ENCODE data around the gene WDR91.

Gene WDR91

GRCh38 chr7:135197343-135197742, 14.0 kb downstream of the WDR91 start:
- DNase-seq: no peak

- DNase-seq: no peak
Measured at GRCh38 chr7:135195968-135196629, 15.2 kb downstream of the WDR91 start.

DNA sequence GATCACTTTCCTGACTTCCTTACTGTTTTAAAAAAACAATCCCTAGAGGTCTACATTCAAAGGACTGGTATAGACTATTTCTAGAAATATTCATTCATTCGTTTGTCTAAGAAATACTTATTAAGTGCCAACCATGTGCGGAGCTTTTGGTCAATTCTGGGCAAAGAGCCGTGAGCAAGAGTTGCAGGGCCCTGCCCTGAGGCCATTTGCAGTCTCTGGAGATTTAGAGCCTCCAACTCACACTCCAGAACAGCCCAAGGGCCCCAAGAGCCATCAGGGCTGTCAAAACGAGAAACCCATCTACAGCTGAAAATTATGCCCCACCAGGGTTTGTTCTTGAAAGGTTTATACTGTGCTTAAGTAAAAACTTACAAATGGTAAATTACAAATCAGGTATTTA, 16.2 kb downstream of the WDR91 start:
- DNase-seq: no peak

GRCh38 chr7:135194494-135195095, 16.7 kb downstream of the WDR91 start:
- DNase-seq: no peak

- no peak for DNase-seq
Measured at GRCh38 chr7:135193615-135194081, 17.7 kb downstream of the WDR91 start.

DNA sequence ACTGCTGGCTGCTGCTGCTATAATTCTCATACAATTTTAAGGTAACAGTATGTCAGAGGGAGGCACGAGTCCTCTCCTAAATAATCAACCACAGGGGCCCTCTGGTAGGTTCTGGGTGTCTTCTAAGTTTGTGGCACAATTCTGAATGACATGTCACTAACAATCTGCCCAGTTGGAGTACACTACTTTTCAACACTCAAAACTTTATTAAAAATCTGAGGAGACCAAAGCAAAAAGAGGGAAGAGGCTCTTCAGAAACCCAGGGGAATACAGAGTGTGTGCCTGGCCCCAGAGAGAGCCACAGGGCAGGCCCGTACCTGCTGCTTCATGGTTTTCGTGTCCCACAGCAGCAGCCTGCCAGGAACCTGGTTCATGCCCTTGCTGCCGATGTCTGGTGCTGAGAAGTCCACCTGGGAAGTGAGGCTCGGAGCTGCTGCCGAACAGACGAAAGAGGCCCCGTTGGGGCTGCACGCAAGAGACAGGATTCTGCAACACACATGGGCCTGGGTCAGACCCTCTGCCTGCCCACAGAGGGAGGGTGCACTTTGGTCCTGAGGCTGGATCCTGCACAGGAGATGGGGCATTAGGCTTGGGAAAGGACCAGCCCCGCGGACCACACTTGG, 18.3 kb downstream of the WDR91 start:
- DNase-seq: no peak

DNA sequence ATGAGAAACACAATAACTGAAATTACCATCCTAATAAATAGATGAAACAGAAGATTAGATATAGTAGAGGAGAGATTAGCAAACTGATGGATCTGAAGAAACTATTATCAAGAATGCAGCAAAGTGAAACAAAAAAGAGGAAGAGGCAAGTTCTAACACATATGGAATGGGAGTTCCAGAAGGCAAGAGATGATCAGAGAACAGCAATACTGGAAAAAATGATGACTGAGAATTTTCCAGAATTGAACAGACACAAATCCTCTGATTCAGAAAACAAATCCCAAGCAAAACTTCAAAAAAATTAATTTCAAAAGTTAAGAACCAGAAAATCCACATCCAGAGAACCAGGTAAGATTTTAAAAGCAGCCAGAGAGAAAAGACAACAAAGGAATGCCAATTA, 20.6 kb downstream of the WDR91 start:
- no peak for DNase-seq

GRCh38 chr7:135189961-135190360, 21.4 kb downstream of the WDR91 start:
- no peak for DNase-seq

DNA sequence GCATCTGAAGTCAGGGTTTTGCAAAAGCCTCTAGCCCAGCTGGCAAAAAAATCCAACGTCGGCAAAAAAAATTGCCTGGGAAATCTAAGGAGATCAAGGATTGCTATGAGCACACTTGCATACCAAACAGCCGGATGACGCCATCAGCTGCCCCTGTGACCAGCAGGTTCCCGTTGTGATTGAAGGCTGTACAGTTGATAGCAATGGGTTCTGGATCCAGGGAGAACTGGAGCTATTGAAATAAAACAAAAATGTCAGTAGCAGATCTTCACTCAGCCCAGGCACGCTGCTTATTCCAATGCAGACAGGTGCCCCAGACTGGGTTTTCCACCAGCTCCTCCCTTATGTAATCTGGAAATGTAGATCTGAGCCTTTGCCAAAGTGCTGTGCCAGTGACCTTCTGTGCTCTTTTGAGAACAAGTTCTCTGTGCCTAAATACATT, 22.1 kb downstream of the WDR91 start:
- DNase-seq: no peak

- DNase-seq: no peak
Measured at GRCh38 chr7:135188298-135188984, 22.9 kb downstream of the WDR91 start.

DNA sequence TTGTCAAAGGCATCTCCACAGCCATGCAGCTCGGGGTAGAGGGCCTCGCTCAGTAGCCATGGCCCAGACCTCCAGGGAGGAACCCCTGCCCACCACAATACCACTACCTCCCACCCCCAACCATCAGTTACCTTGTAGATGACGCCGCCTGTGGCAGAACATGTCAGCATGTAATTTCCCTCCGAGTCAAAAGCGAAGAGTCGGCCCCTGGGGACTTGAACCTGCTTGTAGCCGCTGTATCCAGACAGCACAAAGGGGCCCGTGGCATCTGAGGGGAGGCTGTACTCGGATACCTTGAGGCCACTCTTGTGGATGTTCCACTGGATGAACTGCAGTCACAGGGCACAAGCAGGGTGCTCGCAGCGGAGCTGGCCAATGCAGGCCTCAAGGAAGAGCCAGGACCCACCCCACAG, 24.5 kb downstream of the WDR91 start:
- no peak for DNase-seq

GRCh38 chr7:135186261-135186540, 25.1 kb downstream of the WDR91 start:
- no peak for DNase-seq

DNA sequence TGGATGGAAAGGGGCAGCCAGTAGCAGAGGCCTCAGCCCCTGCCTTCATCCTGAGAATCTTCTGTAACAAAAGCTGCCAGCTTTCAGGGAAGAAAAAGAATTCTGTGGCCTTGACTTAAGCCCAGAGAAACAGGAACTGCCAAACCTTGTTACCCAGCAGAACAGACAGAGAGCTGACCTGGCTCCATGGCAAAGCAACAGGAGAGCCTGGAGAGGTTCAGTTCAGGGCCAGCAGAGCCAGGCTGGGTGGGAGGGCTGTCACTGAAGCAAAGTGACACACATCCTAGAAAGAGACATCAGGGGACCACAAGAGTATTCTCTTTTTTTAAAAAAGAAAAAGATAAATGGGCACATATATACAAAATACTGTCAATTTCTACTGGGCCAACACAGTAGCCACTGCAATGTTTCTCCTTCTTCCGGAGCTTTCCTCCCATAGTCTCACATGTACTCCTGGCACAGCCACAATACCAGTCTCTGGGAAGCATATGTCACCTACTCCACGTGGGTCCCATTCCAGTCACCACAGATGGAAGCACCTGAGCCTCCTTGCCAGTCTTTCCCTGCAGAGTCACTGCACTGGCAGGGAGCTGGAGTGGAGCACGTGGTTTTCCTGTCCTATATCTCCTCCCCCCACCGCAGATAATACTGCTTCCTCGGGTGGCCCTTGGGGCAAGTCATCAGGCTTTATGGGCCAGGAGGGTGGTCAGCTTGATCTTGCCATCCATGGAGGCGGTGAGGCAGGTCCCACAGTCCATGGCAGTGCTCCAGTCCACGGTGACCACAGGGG, 25.7 kb downstream of the WDR91 start:
- DNase-seq: no peak

DNA sequence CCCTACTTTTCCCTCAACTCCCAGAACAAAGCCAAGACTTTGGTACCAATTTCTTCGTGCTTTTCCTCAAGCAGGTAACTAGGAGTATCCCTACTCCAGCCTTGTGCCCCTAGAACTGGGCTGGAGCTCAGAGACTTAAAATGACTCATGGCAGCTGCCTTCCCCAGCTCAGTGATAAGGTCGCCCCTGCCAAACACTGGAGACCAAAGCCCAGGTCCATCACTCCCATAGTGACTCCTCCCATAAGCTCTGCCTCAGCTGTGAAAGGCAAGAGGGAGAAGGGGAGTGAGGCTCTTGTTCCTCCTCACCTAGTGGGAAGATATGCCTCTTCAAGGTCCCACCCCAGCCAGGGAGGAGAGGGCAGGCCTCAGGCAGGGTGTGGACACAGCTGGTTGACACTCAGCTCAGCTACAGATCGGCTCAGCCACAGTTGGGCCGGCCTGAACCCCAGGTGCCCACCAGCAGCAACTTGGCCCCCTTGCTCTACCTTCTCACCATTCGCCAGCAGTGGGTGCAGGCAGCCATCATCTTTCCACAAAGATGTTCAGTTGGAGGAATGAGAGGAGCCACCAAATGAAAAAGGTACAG, 27.0 kb downstream of the WDR91 start:
- DNase-seq: no peak

GRCh38 chr7:135183478-135183877, 27.8 kb downstream of the WDR91 start:
- DNase-seq: no peak

DNA sequence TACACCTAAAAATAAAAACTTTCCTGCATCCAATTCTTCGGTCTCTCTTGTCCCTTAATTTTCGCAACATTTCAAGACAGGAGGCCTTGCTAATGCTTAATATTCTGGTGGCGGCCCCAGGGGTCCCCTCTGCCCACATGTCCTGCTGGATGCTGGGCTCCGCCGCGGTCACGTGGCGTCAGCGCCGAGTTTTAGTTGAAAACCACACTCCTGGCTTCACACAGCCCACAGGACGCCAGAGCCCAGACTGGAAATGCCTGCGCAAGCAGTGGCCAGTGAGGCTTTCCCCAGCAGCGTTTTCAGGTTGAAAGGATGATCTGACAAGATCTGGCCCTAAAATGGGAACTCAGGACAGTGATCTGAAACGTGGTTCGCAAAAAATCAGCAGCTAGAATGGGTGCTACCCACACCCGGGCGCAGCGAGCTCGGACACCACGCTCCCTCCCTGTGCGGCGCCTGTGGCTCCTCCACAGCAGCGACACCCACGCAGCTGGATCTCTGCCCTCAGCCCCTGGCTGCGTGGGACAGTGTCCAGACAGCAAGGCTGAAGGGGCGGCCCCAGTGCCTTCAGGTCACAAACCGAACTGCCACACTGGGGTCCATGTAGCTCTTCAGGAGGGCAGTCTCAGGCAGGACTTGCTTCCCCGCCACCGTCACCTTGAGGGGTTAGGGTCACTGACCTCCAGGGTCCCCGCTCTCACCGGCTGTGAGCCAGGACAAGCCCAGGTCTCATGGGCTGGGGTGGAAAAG, 29.2 kb downstream of the WDR91 start:
- no peak for DNase-seq

DNA sequence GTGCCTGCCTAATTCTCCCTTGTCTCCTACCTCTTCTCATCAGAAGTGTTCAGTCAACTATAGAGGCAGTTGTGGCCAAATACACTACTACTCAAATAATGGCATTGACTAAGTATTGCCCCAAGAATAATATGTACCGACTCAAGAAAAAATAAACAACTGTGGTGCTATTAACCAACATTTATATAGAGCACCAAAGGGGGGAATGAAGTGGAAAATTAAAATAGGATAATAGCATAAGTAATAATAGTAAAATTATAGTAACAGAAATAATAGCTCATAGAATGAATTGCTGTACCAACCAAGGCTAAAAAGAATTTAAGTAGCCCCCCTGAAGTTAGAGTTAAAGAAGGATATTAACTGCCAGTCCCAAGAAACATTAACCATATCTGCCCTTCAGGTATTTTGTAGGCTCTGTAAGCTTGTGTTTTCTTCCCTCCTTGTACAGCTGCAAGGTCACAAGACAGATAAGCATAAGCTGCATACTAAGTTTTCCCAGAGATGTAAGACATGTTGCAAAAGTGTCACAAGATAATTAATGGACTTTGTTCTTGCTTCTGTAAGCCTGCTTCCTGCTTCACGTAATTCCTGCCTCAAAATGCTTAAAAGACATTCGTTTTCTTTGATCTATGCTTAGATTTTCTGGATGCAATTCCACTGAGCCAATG, 29.9 kb downstream of the WDR91 start:
- DNase-seq: no peak

GRCh38 chr7:135180122-135180521, 31.2 kb downstream of the WDR91 start:
- DNase-seq: no peak

DNA sequence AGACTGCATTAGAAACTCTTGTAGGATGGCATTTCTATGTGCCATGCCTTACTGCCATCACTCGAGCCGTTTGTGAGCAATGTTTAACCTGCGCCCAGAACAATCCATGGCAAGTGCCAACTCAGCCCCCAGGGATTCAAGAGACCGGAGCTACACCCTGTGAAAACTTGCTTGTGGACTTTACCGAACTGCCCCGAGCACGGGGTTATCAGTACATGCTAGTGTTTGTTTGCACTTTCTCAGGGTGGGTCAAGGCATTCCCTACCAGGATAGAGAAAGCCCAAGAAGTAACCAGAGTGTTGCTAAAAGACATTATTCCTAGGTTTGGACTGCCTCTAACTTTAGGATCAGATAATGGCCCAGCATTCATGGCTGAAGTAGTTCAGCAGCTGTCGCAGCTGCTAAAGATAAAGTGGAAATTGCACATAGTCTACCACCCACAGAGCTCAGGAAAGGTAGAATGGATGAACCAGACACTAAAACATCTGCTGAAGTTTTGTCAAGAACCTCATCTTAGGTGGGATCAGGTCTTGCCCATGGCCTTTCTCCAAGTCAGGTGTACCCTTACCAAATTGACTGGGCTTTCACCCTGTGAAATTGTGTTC, 31.9 kb downstream of the WDR91 start:
- no peak for DNase-seq

- DNase-seq: no peak
Measured at GRCh38 chr7:135178364-135178763, 33.0 kb downstream of the WDR91 start.
